ENCODE measurements around the gene WWOX.

Gene WWOX

DNA sequence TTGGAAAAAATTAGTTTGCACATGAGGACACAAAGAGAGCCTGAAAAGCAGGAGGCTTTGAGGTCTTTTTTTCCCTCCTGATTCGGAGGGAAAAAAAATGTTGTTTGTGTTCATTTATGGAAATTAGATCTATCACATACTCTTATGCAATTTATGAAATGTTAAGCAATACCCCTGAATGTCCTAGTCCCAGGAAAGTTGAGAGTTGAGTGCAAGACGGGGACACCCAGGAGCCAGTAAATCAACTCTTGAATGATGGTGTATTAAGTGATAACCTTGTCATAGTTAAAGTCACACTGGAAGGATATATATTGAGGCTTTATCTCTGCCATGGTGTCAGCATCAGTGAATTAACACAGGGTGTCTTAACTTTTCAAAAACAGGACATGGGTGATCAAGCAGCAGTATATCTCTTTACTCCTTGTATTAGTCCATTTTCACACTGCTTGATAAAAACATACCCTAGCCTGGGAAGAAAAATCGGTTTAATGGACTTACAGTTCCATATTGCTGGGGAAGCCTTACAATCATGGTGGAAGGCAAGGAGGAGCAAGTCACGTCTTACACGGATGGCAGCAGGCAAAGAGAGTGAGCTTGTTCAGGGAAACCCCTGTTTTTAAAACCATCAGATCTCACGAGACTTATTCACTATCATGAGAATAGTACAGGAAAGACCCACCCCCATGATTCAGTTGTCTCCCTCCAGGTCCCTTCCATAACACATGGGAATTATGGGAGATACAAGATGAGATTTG, 1032.0 kb downstream of the WWOX start:
- Histone ChIP-seq H3K36me3 (replicated peaks; ENCODE audit: insufficient read depth, low read length) (no peaks in the 10 kb centered on the region), H3K27me3 (replicated peaks; ENCODE audit: insufficient read depth, low read length) (no peaks in the 10 kb centered on the region), H4K20me1 (ENCODE audit: insufficient read depth, low read length) (no peaks in the 10 kb centered on the region), H3F3A (ENCODE audit: insufficient read depth, low read length) (no peaks in the 10 kb centered on the region), H2AFZ (ENCODE audit: low read length) (no peak overlapping the region), H3K79me2 (ENCODE audit: low read length) (no peaks in the 10 kb centered on the region), H3K9me3 (replicated peaks; ENCODE audit: insufficient read depth, low read length) (no peaks in the 10 kb centered on the region), H3K9me2 (replicated peaks; ENCODE audit: insufficient read depth, low read length) (no peaks in the 10 kb centered on the region), H3K27ac (ENCODE audit: low read length) (no peak overlapping the region), H3K4me3 (ENCODE audit: low read length) (no peak overlapping the region), H3K9ac (ENCODE audit: low read length) (no peak overlapping the region), H3K4me1 (ENCODE audit: low read length) (no peaks in the 10 kb centered on the region), H3K4me2 (ENCODE audit: low read depth, low read length) (no peak overlapping the region)
- TF ChIP-seq, protein P1, sequence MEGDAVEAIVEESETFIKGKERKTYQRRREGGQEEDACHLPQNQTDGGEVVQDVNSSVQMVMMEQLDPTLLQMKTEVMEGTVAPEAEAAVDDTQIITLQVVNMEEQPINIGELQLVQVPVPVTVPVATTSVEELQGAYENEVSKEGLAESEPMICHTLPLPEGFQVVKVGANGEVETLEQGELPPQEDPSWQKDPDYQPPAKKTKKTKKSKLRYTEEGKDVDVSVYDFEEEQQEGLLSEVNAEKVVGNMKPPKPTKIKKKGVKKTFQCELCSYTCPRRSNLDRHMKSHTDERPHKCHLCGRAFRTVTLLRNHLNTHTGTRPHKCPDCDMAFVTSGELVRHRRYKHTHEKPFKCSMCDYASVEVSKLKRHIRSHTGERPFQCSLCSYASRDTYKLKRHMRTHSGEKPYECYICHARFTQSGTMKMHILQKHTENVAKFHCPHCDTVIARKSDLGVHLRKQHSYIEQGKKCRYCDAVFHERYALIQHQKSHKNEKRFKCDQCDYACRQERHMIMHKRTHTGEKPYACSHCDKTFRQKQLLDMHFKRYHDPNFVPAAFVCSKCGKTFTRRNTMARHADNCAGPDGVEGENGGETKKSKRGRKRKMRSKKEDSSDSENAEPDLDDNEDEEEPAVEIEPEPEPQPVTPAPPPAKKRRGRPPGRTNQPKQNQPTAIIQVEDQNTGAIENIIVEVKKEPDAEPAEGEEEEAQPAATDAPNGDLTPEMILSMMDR (IDR thresholded peaks at IDR 0.05; ENCODE audit: low read length), result no peak
- TF ChIP-seq EZH2 (optimal IDR thresholded peaks at IDR 0.05; ENCODE audit: low read depth, low read length) (no peak), EZH2phosphoT487 (IDR thresholded peaks at IDR 0.05; ENCODE audit: low read length) (no peak)
- DNase-seq, result no peak

DNA sequence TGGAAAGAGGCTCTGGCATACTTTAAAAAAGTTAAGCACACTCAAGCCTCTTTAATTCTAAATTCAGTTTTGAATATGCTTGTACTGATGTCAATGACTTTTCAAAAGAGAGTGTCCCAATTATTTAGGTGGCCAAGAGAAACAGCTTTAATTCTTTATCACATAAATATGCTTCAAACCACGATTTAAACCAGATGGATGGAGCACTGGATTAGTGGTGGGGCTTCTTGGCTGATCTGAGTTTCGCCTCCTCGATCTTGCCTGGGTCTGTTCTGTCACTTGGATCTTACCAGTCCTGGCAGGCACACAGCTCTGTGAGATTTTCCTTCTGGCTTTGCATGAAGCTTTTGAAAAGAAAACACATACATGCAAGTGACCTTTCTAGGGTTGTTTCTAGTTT, 1033.2 kb downstream of the WWOX start:
- no peaks in the 10 kb centered on the region for H3K9me3 ChIP-seq (replicated peaks; ENCODE audit: insufficient read depth, low read length)
- H3K9ac ChIP-seq (ENCODE audit: low read length), result no peak overlapping the region
- H2AFZ ChIP-seq (ENCODE audit: low read length), result no peak overlapping the region
- DNase-seq, result no peak
- no peaks in the 10 kb centered on the region for H3K27me3 ChIP-seq (replicated peaks; ENCODE audit: insufficient read depth, low read length)
- H3K4me1 ChIP-seq (ENCODE audit: low read length), result no peaks in the 10 kb centered on the region
- no peaks in the 10 kb centered on the region for H3F3A ChIP-seq (ENCODE audit: insufficient read depth, low read length)
- H3K27ac ChIP-seq (ENCODE audit: low read length), result no peak overlapping the region
- no peaks in the 10 kb centered on the region for H3K9me2 ChIP-seq (replicated peaks; ENCODE audit: insufficient read depth, low read length)
- H4K20me1 ChIP-seq (ENCODE audit: insufficient read depth, low read length), result no peaks in the 10 kb centered on the region
- no peaks in the 10 kb centered on the region for H3K36me3 ChIP-seq (replicated peaks; ENCODE audit: insufficient read depth, low read length)
- H3K4me3 ChIP-seq (ENCODE audit: low read length), result no peak overlapping the region
- H3K4me2 ChIP-seq (ENCODE audit: low read depth, low read length), result no peak overlapping the region
- TF ChIP-seq EZH2 (optimal IDR thresholded peaks at IDR 0.05; ENCODE audit: low read depth, low read length) (no peak), EZH2phosphoT487 (IDR thresholded peaks at IDR 0.05; ENCODE audit: low read length) (no peak)
- TF ChIP-seq, protein P1 (IDR thresholded peaks at IDR 0.05; ENCODE audit: low read length), result no peak
- no peaks in the 10 kb centered on the region for H3K79me2 ChIP-seq (ENCODE audit: low read length)

- no peak overlapping the region for H2AFZ ChIP-seq (ENCODE audit: low read length)
- H3K36me3 ChIP-seq (replicated peaks; ENCODE audit: insufficient read depth, low read length), result no peaks in the 10 kb centered on the region
- no peaks in the 10 kb centered on the region for H3F3A ChIP-seq (ENCODE audit: insufficient read depth, low read length)
- no peak for DNase-seq
- no peaks in the 10 kb centered on the region for H3K79me2 ChIP-seq (ENCODE audit: low read length)
- H3K27ac ChIP-seq (ENCODE audit: low read length), result no peak overlapping the region
- H4K20me1 ChIP-seq (ENCODE audit: insufficient read depth, low read length), result no peaks in the 10 kb centered on the region
- H3K27me3 ChIP-seq (replicated peaks; ENCODE audit: insufficient read depth, low read length), result no peaks in the 10 kb centered on the region
- H3K4me2 ChIP-seq (ENCODE audit: low read depth, low read length), result no peak overlapping the region
- no peaks in the 10 kb centered on the region for H3K4me1 ChIP-seq (ENCODE audit: low read length)
- H3K9ac ChIP-seq (ENCODE audit: low read length), result no peak overlapping the region
- no peaks in the 10 kb centered on the region for H3K9me2 ChIP-seq (replicated peaks; ENCODE audit: insufficient read depth, low read length)
- H3K9me3 ChIP-seq (replicated peaks; ENCODE audit: insufficient read depth, low read length), result no peaks in the 10 kb centered on the region
- H3K4me3 ChIP-seq (ENCODE audit: low read length), result no peak overlapping the region
- TF ChIP-seq EZH2 (optimal IDR thresholded peaks at IDR 0.05; ENCODE audit: low read depth, low read length) (no peak), EZH2phosphoT487 (IDR thresholded peaks at IDR 0.05; ENCODE audit: low read length) (no peak)
- TF ChIP-seq, protein P1 (IDR thresholded peaks at IDR 0.05; ENCODE audit: low read length), result no peak
Observed at GRCh38 chr16:79134300-79134699, 1034.8 kb downstream of the WWOX start.

Data from MM.1S (cell line).